Measurements from ENCODE around the gene BMPR1B. TPM values are rescaled to one million over a fixed set of nuclear protein-coding genes. Genes with fewer than 3 reads are reported as not detected.
A peak's percentile ranks its signal among the peaks of the same experiment; 100 is the strongest.

The BMPR1B gene
- total and polyA plus RNA-seq, 2 of the 4 experiments (the other 2 are of a cell fraction): 0.24 to 0.90 TPM

GRCh38 chr4:94934864-94935263 is 177.1 kb downstream of the BMPR1B start:
- Histone ChIP-seq H3K4me2 (ENCODE audit: low read depth, low read length) (no peak overlapping the region; the same call in 1 of the 2 replicates), H4K20me1 (ENCODE audit: insufficient read depth, low read length) (no peaks in the 10 kb centered on the region), H2AK9ac (replicated peaks; ENCODE audit: low read depth, low read length, poor library complexity) (no peak overlapping the region), H3K18ac (ENCODE audit: low read depth, low read length) (no peak overlapping the region), H3K56ac (ENCODE audit: extremely low read depth, insufficient read depth, low read length) (no peak overlapping the region), H3K4me1 (ENCODE audit: control insufficient read depth, insufficient read depth, low read length) (peaks cover 5% of the 10 kb centered on the region), H3K9ac (ENCODE audit: low read depth, low read length) (no peak overlapping the region), H2AFZ (replicated peaks; ENCODE audit: low read length, poor library complexity) (no peak overlapping the region), H3K4ac (ENCODE audit: low read depth, low read length) (no peak overlapping the region; the same call in 1 of the 2 replicates), H2BK15ac (ENCODE audit: low read depth, low read length) (no peak overlapping the region), H4K5ac (ENCODE audit: low read depth, low read length) (no peak overlapping the region), H2BK20ac (ENCODE audit: low read depth, low read length) (no peak overlapping the region), H3K4me3 (ENCODE audit: insufficient read depth, low read depth, low read length) (no peak overlapping the region), H4K8ac (ENCODE audit: low read depth in 2 of 2, low read length in 2 of 2) (peak overlapping the region in 1 of 2 experiments; percentile 84; a peak in 1 of 4 replicates), H2AK5ac (ENCODE audit: low read depth, low read length) (no peak overlapping the region), H3K9me1 (ENCODE audit: insufficient read depth, low read length) (peaks cover 3% of the 10 kb centered on the region), H2BK120ac (ENCODE audit: low read depth, low read length) (no peak overlapping the region), H3K27me3 (ENCODE audit: control insufficient read depth, insufficient read depth, low read length) (no peaks in the 10 kb centered on the region), H4K91ac (ENCODE audit: insufficient read depth, low read depth, low read length) (no peak overlapping the region), H3K23ac (ENCODE audit: low read depth, low read length) (no peak overlapping the region), H2BK5ac (ENCODE audit: low read depth, low read length, poor library complexity, severe bottlenecking) (no peak overlapping the region), H3K14ac (replicated peaks; ENCODE audit: low read depth, low read length) (no peak overlapping the region), H3K79me1 (ENCODE audit: low read depth in 1 of 2, low read length in 2 of 2) (0 out of 4 replicates have a peak, but pooled peaks cover 0 to 3% of the 10 kb centered on the region in 2 experiments), H3K9me3 (ENCODE audit: control insufficient read depth, insufficient read depth, low read length) (no peaks in the 10 kb centered on the region), H3K27ac (ENCODE audit: insufficient read depth, low read length) (no peak overlapping the region), H3K36me3 (ENCODE audit: control insufficient read depth, insufficient read depth, low read length) (no peaks in the 10 kb centered on the region)
- DNase-seq (peak; percentile 50), ATAC-seq (ENCODE audit: low read depth) (0 out of 2 replicates have a peak, but pooled peaks have one; percentile 28)
- dilution Hi-C loops (cut with HindIII; ENCODE audit: low sequenced_read_pairs, unreplicated experiment): no loop called here
- intact Hi-C loops (cut with micrococcal nuclease): loop anchor here (2.0 kb wide), 1 partner anchor 154 kb away; no protein-coding TSS in a partner anchor
- ChIA-PET CTCF (interaction anchor here (0.7 kb wide), 1 partner anchor 174 kb away, joined by 4 read pairs; no protein-coding TSS in a partner anchor), POLR2A (ENCODE audit: unreplicated experiment) (no interaction called here)
- TF ChIP-seq SMC3 (IDR thresholded peaks at IDR 0.05; ENCODE audit: low read depth, low read length) (no peak), RFX5 (IDR thresholded peaks at IDR 0.05; ENCODE audit: low read depth, low read length) (no peak), RCOR1 (IDR thresholded peaks at IDR 0.05; ENCODE audit: insufficient replicate concordance, low read length) (no peak), MAFK (IDR thresholded peaks at IDR 0.05; ENCODE audit: low read depth, low read length) (no peak), NFE2L2 (IDR thresholded peaks at IDR 0.05; ENCODE audit: low read depth, low read length) (no peak), MAZ (IDR thresholded peaks at IDR 0.05; ENCODE audit: borderline replicate concordance, low read depth, low read length) (no peak), BHLHE40 (IDR thresholded peaks at IDR 0.05; ENCODE audit: low read depth, low read length) (no peak), ELK1 (IDR thresholded peaks at IDR 0.05; ENCODE audit: borderline replicate concordance, low read depth, low read length) (no peak), CHD1 (IDR thresholded peaks at IDR 0.05; ENCODE audit: low read depth, low read length) (no peak), MXI1 (IDR thresholded peaks at IDR 0.05; ENCODE audit: borderline replicate concordance, low read depth, low read length) (no peak), CTCF (conservative IDR thresholded peaks at IDR 0.05; ENCODE audit: low read depth, low read length) (no peak), CEBPB (IDR thresholded peaks at IDR 0.05; ENCODE audit: low read depth, low read length) (no peak), FOS (IDR thresholded peaks at IDR 0.05; ENCODE audit: low read depth, low read length) (no peak), POLR2A (IDR thresholded peaks at IDR 0.05; ENCODE audit: low read depth, low read length) (no peak)
- in situ Hi-C loops (cut with MboI; ENCODE audit: low sequenced_read_pairs): no loop called here
- BruUV-seq (replicated peaks): no TSS peak

All from IMR-90 (cell line).